AG08395 (cell line): ENCODE measurements around the gene MKRN3.

Source experiments
- DNase-seq: peaks from one replicate; pipeline ENCODE4 v3.0.0; 2012; ENCODE audit warnings: mixed read lengths, low spot score

Gene MKRN3

DNA sequence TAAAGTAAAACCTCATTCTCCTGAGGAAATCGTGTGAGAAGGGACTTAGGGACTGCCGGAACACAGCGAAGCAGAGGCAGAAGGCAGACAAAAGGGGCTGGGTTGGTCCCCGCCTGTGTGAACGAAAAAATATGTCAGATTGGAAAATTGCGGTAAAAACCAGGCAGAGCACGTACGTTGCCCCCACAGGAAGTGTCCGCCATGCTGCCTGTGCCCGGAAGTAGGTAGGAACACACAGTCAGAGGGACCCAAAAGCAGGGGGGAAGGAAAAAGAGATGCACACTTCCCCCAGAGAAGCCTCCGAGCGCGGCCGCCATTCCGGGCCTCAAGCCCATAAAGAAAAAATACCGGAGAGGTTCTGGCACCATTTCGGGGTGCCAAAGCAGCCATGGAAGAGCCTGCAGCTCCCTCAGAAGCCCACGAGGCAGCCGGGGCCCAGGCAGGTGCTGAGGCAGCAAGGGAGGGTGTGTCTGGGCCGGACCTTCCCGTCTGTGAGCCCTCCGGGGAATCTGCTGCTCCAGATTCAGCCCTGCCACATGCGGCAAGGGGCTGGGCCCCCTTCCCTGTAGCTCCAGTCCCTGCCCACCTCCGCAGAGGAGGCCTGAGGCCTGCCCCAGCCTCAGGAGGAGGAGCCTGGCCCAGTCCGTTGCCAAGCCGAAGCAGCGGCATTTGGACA is at the start of gene MKRN3:
TSS of gene MKRN3 (plus strand) at position 280 of the 676 bp plus-strand sequence. CDS start at position 389, 109 bp downstream.
- DNase-seq, result no peak

DNA sequence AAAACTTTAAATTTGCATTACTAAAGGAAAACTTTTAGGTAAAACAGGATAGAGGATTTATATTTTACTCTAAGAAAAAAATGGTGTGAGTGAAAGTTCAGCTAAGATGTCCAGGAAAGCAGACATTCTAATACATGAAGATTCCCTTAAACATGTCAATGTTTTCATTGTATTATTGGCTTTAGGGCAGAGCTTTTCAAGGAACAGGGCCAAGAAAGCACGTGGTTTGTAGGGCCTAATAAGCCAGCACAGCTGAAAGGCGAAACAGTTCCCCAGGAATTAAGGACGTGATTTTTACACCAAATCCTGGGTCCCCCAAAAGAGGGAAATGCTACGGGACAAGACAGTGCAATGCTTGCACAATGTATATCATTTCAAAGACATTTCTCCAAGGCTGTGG is 48.6 kb upstream of the MKRN3 start:
- no peak for DNase-seq

DNA sequence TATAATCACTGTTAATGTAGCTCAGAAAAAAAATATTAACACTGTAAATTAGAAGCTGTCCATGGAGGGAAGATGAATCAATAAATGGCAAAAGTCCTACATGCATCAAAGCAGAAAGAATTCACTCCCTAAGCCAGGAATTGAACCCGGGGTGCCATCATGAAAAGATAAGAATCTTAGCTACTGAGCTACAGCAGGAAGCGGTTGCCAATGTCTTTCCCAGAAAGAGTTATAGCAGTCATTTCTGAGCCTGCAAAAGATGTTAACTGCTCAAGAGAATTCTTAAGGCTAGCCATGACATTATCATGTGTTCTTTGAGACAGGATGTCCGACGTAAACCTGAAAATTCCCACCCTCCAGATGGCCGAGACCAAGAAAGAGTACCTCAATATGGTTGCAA is 47.4 kb upstream of the MKRN3 start:
- no peak for DNase-seq

DNA sequence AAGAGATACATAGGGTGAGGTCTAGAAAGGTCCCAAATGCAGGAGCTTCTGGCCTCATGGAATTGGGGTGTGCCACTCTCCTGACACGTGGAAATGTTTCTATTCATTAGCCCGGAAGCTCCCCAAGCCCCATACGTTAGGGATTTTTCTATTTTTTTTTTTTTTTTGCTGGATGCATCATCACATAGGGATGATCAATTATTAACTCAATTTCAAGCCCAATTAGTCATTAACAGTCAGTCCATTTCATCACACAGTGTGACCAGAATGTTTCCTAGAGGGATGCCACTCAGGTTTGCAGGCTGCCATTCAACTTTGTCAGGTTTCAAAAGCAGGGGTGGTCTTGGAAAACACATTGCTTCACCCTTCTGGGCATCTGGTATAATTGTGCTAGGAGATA is 40.7 kb upstream of the MKRN3 start:
- DNase-seq, result no peak

DNA sequence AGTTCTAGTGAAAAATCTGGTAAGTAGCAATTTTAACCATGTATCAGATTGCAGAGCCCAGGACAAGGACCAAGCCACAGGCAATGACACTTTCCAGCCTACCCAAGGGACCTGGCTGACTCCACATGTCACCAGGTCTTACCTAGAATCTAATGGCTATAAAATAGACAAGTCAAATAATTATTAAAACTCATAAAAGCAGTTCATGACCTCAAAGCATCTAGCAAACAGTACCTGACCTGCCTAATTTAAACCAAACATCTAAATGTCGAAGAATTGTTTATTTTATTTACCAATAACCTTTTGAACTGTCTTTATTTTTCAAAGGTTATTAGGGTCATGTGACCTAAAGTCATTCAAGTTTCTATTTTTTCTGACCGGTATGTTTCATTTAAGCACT is 35.6 kb upstream of the MKRN3 start:
- DNase-seq, result no peak

DNA sequence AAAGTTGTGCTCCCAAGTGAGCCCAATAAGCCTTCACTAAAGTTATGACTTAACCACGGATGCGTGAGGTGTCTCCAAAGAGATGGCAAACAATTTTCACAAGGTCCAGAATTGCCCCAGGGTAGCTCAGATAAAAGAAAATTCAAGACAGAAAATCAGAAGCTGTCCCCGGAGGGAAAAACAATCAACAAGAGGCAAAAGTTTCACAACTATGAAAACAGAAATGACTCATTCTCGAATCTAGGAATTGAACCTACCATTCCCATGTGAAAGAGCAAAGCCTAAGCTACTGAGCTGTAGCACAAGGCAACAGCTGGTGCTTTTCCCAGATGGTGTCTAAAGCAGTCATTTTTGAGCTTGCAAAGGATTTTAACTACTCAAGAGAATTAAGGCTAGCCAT is 33.5 kb upstream of the MKRN3 start:
- DNase-seq, result no peak

DNA sequence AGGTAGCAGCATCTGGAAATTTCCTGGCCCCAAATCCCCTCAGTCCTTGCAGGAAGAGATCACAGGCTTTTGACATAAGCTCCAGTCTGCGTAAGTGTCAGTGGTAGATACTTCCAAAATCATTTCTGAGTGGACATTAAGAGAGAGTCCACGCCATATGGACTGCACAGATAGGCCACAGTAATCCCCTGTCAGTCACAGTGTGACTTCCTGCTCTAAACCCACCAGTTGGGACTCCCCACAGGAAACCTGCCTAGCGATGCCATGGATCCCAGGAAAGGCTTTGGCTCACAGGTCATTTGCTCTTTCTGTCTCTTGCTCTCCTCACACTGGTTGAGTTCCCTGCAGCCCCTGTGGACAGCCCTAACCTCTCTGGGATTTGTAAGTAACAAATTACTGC is 28.8 kb upstream of the MKRN3 start:
- no peak for DNase-seq

DNA sequence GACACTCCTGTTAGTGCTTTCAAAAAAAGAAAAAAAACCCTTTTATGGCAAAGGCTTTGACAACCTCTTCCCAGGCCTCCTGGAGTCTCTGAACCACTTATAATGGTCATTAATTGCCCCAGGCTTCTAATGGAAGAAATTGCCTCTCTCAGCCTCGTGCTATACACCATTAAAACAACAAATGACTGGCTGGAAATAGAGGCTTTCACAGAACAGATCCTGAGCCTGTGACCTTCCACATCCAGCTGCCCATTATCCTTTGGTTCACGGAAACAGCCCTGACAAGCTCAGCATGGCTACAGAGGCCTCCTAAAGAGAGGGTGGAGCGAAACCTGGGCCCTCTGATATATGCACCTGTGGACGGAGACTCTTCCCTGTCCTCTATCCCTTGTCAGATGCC is 26.8 kb upstream of the MKRN3 start:
- DNase-seq, result no peak

DNA sequence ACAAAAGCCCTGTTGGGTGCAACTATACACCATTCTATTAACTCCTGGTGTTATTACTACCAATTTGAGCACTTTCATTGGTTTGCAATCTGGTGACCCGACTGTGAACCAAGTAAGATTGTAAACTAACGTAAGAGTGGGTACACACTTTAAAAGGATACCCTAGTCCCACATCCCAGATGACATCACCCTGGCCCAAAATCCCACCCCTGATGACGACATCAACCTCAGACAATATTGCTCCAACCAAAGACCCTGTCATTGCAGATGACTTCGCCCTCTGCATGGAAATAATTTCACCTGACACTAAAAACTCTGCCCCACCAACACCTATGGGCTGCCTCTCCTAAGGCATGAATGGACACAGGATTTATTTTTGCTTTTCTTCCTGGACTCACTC is 25.6 kb upstream of the MKRN3 start:
- no peak for DNase-seq

DNA sequence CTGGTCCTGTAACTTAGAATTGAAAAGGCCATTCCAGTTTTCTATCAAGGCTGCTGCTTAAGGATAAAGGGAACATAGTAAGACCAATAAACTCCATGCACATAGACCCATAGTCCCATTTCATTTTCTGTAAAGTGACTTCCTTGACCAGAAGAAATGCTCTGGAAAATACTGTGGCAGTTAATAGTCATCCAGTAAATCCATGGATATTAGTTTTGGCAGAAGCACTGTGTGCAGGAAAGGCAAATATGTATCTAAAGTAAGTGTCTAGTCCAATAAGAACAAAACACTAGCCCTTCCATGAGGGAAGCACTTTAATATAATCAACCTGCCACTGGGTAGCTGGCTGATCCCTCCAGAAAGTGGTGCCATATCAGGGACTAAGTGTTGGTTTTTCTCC is 19.3 kb upstream of the MKRN3 start:
- no peak for DNase-seq

DNA sequence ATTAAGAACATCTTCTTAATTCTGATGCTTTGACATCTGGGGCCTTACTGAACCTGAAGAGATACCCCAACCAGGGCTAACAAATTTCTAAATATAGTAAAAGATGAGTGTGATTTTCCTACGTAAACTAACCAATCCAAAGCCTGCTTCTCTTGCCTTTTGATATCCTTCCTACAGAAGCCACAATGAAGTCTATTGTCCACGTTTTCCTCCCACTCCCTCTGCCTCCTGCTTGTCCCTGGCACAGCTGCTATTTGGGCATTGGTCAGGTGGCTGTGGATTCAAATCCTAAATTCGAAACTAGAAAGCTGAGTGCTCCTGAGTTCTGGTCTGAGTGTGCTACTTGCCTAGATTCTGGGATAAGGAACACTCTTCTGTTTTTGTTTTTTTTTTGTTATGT is 17.4 kb upstream of the MKRN3 start:
- DNase-seq, result no peak

DNA sequence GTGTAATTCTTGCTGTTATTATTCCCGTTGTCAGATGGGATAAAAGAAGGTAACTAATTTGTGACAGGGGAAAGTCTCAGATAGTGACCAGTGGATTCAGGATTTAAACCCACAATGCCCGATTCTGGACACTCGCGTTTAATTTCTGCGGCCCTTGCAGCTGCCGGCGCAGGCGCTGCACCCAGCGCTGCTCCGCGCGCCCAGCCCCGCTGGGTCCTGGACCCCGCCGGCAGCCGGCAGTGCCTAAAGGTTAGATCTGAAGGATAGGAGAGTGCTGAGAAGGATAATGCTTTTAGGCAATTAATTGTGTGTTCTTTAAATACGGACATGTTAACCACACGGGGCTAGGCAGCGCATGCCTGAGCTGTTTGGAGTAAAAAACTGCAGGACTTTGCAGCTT is 3.6 kb upstream of the MKRN3 start:
- no peak for DNase-seq

DNA sequence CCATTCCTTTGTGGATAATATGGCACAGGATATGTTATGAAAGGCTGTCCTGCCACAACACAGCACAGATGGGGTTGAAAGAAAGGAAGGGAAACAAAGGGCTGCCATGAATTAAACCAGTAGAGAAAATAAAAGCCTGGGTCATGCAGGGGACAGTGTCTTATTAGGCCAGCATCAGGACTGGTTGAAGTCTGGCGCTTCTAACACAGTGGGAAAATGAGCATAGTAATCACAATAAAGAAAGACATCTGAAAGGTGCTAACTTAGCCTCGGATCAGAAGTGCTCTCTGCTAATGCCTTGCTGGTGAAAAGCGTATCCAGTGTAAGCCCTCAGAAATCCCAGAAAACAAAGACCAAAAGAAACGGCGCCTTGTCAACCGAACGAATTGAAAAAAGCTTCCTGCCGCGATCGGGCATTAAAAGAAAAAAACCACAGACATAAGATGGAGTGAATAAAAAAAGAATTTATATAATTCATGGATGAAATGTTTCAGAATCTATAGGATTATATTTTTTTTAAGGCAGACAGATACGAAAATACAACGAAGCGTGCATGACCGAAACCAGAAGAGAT is 566 bp upstream of the MKRN3 start:
- DNase-seq, result no peak

DNA sequence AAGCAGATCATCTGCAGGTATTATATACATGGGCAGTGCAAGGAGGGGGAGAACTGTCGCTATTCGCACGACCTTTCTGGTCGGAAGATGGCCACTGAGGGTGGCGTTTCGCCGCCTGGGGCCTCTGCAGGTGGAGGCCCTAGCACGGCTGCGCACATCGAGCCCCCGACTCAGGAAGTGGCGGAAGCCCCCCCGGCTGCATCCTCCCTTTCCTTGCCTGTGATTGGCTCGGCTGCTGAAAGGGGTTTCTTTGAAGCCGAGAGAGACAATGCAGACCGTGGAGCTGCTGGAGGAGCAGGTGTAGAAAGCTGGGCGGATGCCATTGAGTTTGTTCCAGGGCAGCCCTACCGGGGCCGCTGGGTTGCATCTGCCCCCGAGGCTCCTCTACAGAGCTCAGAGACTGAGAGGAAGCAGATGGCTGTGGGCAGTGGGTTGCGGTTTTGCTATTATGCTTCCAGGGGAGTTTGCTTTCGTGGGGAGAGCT is 639 bp downstream of the MKRN3 start:
- DNase-seq, result no peak

DNA sequence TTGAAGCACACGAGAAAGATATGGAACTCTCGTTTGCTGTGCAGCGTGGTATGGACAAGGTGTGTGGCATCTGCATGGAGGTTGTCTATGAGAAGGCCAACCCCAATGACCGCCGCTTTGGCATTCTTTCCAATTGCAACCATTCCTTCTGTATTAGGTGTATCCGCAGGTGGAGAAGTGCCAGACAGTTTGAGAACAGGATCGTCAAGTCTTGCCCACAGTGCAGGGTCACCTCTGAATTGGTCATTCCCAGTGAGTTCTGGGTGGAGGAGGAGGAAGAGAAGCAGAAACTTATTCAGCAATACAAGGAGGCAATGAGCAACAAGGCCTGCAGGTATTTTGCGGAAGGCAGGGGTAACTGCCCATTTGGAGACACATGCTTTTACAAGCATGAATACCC is 1.2 kb downstream of the MKRN3 start:
- DNase-seq, result no peak

DNA sequence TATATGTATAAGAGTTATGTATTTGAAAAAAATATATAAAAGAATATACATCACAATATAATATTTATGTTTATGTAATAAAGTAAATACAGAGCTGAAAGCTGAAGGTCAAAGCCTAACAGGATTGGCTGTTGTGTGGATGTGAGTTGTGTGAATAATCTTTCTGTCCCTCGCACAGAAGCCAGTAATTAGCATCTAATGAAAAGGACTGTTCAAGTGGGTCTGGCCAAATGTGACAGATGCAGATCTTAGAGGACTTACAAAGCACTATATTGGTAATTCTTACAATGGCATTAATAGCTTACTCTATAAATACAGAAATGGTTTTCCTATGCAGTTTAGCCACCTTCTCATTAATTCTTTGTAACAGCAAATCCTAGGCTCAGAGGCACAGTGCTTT is 2.4 kb downstream of the MKRN3 start:
- no peak for DNase-seq

DNA sequence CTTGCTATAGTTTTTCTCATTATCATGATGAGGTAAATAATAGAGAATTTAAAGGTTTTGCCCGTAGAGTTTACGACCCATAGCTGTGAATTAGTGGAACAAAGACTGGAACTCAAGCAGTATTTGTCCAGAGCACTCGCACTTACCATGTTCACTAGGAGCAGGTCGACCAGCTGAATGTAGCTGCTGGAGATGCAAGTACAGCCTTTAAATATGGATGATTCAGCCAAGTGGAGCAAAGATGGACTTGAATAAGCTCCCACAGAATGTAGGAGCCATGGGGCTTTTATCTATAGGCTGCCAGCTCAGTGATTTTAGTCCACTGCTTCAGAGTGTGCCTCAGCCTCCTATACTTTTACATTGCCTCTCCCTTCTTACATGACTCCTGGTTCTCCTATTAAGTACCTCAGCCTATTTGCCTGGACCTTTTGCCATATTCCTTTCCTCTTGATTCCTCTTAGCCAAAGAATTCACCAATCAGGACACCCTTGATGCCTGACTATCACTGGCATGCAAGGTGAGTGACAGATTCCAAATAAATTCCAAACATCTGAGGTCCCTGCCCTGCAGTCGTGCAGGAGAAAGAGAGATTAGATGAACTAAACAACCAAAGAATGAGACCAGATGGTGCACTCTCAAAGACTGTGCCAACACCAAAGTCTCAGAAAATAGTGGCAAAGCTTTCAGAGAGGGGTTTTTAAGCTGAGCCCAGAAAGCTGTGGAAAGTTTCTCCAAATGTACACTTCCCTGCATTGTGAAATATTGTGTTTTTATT is 3.9 kb downstream of the MKRN3 start:
- DNase-seq, result no peak

DNA sequence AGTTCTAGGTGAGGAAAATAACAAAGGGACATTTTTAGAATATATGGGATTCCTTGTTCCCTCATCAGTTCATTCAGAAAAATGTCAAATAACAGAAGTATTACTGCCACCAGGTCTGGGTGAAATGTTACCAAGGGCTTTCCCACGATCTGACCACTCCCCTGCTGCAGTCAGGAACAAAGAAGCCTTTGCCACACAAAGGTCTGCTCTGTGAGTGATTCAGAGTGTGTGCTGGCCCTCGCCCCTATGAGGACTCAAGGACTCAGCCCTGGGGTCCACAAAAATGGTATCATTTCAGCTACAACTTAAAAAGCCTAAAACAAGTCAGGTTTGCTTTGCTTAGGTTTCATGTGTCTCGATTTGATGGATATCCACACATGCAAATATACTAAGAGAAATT is 5.0 kb downstream of the MKRN3 start:
- no peak for DNase-seq

DNA sequence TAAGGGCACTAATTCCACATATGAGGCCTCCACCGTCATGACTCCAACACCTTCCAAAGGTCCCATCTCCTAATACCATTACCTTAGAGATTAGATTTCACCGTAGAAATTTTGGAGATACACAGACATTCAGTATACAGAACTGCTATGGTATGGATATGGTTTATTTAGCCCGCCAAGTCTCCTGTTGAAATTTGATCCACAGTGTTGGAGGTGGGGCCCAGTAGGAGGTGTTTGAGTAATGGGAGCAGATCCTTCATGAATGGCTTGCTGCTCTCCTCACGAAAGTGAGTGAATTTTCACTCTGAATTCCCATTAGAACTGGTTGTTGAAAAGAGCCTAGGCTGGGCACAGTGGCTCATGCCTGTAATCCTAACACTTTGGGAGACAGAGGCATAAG is 7.4 kb downstream of the MKRN3 start:
- no peak for DNase-seq

DNA sequence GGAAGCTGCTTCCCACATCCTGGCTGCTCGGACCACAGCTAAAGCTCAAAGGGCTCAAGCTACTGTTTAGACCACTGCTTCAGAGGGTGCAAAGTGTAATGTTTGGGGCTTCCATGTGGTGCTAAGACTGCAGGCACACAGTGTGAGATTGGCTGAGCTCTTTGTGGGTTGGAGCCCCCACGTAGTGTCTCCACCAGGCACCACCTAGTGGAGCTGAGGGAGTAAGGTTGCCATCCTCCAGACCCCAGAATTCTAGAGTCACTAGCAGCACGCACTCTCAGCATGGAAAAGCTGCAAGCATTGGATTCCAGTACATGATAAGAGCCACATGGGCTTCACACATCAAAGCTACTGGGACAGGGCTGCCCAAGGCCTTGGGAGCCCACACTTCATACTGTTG is 9.3 kb downstream of the MKRN3 start:
- no peak for DNase-seq

DNA sequence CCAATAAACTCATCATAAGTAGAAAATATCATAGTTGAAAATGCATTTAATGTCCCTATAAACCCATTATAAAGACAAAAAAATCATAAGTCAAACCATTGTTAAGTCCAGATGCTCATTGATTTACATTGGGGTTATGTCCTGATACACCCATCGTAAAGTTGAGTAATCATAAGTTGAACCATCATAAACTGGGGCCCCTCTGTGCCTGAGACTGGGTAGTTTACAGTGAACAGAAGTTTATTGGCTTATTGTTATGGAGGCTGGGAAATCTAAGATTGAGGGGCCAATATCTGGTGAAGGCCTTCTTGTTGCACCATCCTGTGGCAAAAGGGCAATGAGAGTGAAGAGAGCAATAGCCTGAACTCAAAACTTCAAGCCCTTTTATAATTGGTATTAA is 10.6 kb downstream of the MKRN3 start:
- DNase-seq, result no peak

DNA sequence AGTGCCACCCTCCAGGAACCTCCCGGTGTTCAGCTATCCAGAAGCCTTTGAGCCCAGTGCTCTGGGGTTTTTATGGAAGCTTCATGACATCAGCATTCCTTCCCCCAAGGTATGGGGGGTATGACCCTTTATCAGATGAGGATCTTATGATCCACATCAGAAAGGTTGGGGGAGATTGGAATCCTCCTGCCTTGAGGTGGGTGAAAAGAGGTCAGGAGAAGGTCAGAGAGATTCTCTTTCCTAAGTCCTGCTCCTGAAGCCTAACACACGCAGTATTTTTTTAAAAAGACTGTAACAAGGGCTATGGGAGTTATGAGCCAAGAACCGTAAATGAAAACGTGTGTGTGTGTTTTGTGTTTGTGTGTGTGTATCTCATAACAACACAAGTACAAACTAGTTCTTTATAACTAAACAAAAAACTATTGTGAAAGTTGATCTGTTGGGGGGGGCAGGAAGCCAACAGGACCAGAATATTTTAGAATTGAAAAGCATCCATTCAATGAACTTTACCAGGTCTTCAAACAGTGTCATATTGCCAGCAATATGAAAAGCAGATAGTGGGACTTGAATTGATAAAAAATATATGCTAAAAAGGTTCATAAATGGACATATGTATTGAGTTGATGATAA is 13.2 kb downstream of the MKRN3 start:
- DNase-seq, result no peak

DNA sequence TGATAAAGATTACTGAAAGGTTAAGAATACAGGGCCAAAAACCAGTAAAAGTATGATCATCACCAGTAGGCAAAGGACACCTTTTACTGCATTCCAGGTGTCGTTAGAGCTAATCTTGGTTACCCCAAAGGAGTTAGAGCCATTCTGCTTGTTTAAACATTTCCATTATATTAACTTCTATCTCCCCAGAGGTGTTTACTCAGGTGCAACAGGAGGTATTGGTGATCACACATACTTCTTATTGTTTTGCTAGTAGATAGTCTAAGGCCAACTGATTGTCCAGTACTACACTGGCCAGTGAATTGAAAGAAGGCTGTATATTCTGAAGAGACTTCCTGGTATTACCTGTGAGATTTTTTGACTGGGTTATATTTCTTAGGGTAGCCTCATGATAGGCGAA is 22.8 kb downstream of the MKRN3 start:
- no peak for DNase-seq
